HG03469 (cell line): Measurements from ENCODE around the gene NHLRC1.

Experiments used
- ATAC-seq: cut with Tn5 transposase; IDR thresholded peaks from one replicate; pipeline ENCODE4 v1.9.1; 2021; ENCODE audit warnings: mild to moderate bottlenecking, moderate library complexity, moderate number of reproducible peaks; ENCODE audit not compliant: unreplicated experiment

NHLRC1 gene

DNA sequence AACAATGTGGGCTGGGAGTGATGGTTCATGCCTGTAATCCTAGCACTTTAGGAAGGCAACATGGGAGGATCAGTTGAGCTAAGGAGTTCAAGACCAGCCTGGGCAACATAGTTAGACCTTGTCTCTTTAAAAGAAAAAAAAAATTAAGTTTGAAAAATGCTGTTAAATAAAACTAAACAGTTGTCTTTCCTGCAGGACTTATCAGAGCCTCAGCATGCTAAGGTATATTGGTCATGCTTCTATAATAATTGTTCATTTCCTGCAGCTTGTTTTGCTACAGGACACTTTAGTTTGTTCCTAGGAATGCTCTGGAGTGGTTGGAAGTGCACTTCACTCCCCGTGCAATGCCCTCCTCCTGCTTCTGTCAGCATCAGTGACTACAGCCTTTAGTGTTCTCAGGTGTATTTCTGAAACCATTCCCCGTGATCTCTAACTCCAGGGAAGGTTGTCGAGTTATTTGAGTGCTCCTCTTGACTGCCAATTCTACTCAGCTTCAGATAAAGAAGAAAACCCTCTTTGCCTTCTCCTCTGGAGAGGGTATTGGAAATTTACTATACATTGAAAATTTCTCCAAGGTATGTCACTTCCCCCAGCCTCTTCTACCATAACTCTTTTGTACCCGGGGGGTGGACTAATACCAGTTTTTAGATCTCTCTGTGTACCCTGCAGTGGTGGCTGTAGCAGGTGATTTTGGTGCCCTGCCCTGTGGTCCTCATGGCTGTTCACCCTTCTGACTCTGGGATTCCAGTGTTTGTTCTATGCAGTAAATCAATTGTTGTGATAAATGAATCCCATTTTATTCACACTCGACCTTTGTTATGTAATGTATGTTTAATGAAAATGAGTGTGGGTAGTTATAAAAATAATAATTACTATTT, 33.8 kb downstream of the NHLRC1 start:
- no peak for ATAC-seq

DNA sequence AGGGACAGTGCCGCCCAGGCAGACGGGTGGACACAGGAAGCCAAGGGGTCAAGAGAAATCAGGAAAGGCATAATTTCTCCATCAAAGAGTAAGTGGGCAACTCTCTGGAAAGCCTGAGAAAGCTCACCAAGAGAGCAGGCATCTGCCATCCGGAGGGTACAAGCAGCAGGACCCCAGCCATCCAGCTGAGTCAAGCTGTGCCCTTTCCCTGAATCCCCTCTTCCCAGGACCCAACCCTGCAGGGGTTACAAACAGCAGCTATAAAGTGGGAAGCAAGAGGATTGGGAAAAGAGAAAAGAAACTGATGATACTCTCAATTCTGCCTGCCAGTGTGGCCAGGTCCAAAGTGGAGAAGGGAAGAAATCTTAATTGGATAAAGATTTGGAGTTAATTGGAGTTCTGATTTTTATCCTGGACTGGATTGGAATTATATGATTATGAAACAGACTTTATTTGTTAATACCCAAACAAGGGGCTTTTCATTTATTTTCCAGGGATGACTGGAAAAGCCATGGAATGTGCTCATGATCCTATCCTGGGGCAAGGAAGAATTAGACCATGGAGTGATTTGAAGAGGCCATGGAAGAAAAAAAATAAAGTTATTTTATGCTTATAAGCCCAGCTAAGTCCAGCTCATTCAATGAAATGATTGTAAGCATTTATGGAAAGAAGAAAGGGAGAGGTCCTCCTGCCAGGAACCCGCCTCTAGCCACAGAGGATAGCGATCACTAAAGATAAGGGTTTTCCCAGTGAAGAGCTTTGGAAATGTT, 34.9 kb downstream of the NHLRC1 start:
- ATAC-seq = no peak

DNA sequence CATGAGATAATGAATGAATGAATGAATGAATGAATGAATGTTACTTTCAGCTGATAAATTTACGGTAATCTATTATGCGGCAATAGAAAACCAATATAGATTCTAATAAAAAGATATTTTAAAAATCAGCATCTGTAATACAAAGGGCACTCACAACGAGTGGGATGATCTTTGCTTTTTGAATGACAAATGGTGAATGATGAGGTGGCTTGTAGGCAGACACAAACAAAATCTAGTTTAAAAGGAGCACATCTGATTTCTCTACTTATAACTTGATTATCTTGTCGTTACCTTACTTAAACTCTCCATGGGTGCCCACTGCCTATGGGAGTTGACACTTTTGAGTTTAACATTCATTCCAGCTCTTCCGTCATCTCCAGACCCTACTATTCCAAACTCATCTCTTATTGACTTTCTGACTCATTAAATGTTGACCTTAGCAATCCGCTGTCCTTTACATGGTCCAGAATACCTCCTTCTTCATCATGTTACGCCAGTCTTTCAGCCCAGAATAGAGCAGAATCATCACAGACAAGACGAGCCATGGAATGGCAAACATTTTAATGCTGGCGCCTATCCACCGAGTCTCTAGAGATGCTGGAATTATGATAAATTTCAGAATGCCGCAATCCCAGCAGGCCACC, 41.3 kb downstream of the NHLRC1 start:
- ATAC-seq = no peak

DNA sequence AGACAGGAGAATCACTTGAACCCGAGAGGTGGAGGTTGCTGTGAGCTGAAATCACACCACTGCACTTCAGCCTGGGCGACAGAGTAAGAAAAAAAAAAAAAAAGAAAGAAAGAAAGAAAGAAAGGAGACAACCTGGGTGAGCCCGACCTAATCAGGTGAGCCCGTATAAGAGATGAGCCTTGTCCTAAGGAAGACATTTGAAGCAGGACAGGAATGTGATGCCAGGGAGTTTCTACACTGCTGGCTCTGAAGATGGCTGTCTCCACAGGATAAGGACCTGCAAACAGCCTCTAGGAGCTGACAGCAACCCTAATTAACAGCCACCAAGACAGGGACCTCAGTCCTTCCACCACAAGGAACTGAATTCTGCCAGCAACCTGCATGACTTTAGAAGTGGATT, 41.9 kb downstream of the NHLRC1 start:
- no peak for ATAC-seq

DNA sequence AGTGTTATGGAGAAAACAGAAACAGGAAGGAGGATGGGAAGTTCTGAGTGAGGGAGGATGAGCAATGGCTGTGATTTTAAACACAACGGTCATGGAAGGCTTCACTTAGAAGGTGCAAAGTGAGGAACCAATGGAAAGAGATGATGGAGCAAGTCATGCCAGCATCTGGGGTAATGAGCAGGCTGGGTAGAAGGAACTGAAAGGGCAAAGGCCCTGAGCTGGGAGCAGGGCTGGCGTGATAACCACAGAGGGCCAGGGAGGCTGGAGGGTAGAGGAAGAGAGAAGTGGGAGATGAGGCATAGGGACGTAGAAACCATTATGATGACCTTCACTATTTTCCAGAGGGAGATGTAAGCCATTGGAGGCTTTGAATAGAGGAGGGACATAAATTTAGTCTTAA, 43.6 kb downstream of the NHLRC1 start:
- ATAC-seq = no peak

- ATAC-seq = no peak
Observed at GRCh38 chr6:18076231-18076630, 46.2 kb downstream of the NHLRC1 start.

GRCh38 chr6:18072841-18073240, 49.6 kb downstream of the NHLRC1 start:
- no peak for ATAC-seq

DNA sequence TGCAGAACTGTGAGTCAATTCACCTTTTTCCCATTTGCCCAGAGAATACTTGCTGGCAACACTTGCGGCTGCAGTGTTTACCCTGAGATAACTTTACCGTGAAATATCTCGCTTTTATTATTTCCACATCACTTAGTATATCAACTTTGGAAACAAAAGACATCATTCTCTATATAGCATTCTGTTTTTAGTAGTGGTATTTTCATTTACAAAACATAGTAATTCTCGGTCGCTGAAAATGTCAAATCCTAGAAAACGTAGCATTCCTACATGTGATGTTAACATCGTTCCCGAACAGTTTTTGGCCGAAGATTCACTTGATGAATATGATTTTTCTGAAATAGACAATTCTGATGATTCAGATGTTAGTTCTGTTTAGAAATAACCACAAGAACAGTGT, 52.0 kb downstream of the NHLRC1 start:
- ATAC-seq = no peak
